PC-9 (cell line): ENCODE measurements around the gene PLAAT3. TPM values are rescaled to one million over a fixed set of nuclear protein-coding genes. Genes with fewer than 3 reads are reported as not detected.
A peak's percentile ranks its signal among the peaks of the same experiment; 100 is the strongest.

Experiments
- BruUV-seq: library from RNA; stranded (reverse); fragments of 400-500 nt; replicated peaks from 2 replicates; lab custom pipeline; 2021; lab: Mats Ljungman, UMichigan
- CTCF ChIA-PET: fragments of 300-600 bp; sonication (Branson Sonifier 250); formaldehyde crosslinking; loops from one replicate; lab custom pipeline; 2022; ENCODE audit warnings: antibody characterized with exemption; lab: Charles Lee
- POLR2A ChIA-PET: fragments of 300-600 bp; sonication (Branson Sonifier 250); formaldehyde crosslinking; loops from one replicate; lab custom pipeline; 2022; ENCODE audit warnings: antibody characterized with exemption; ENCODE audit not compliant: unreplicated experiment; lab: Charles Lee
- DNase-seq, 2 experiments: peaks; one replicate each; pipeline versions ENCODE4 v3.0.0 to v3.0.0-alpha.2; 2015 to 2022; ENCODE audit warnings: mixed read lengths in 1 of 2
- H2AFZ ChIP-seq: fragments of 200-600 bp; sonication (generic); 2 replicates; pipeline ENCODE4 v1.8.1; 2017; ENCODE audit warnings: antibody characterized with exemption
- H3F3A ChIP-seq: fragments of 200-600 bp; sonication (generic); 2 replicates; pipeline ENCODE4 v1.8.1; 2017; ENCODE audit warnings: antibody characterized with exemption, mild to moderate bottlenecking, low read depth; ENCODE audit not compliant: insufficient read depth
- H3K27ac ChIP-seq: fragments of 200-600 bp; sonication (generic); 2 replicates; pipeline ENCODE4 v1.6.1; 2016; ENCODE audit warnings: mixed run types
- H3K27me3 ChIP-seq: fragments of 200-600 bp; sonication (generic); 2 replicates; pipeline ENCODE4 v1.6.1; 2016; ENCODE audit warnings: low read depth, mixed run types; ENCODE audit not compliant: insufficient read depth
- H3K36me3 ChIP-seq: fragments of 200-600 bp; sonication (generic); 2 replicates; pipeline ENCODE4 v1.6.1; 2016; ENCODE audit warnings: low read depth, mixed run types
- H3K4me1 ChIP-seq: fragments of 200-600 bp; sonication (generic); replicated peaks from 2 replicates; pipeline ENCODE4 v1.6.1; 2016; ENCODE audit warnings: mixed run types; ENCODE audit not compliant: insufficient read depth
- H3K4me2 ChIP-seq: fragments of 200-600 bp; sonication (generic); 2 replicates; pipeline ENCODE4 v1.6.1; 2017; ENCODE audit warnings: mixed run types
- H3K4me3 ChIP-seq: fragments of 200-600 bp; sonication (generic); 2 replicates; pipeline ENCODE4 v1.6.1; 2016; ENCODE audit warnings: mixed run types
- H3K79me2 ChIP-seq: fragments of 200-600 bp; sonication (generic); 2 replicates; pipeline ENCODE4 v1.6.1; 2017; ENCODE audit warnings: low read depth, mixed run types
- H3K9me2 ChIP-seq: fragments of 200-600 bp; sonication (generic); 2 replicates; pipeline ENCODE4 v1.8.1; 2017; ENCODE audit warnings: mild to moderate bottlenecking; ENCODE audit not compliant: insufficient read depth
- H3K9me3 ChIP-seq: fragments of 200-600 bp; sonication (generic); 2 replicates; pipeline ENCODE4 v1.8.1; 2016; ENCODE audit warnings: low read depth; ENCODE audit not compliant: insufficient read depth
- H4K20me1 ChIP-seq: fragments of 200-600 bp; sonication (generic); 2 replicates; pipeline ENCODE4 v1.8.1; 2017; ENCODE audit not compliant: insufficient read depth
- CTCF ChIP-seq: fragments of 200-600 bp; sonication (generic); conservative IDR thresholded peaks from 2 replicates; pipeline ENCODE4 v1.6.1; 2017; ENCODE audit warnings: mixed run types, antibody characterized with exemption, mild to moderate bottlenecking, moderate library complexity
- EZH2 ChIP-seq: fragments of 200-600 bp; sonication (generic); IDR thresholded peaks from 2 replicates; pipeline ENCODE4 v1.8.0; 2017; ENCODE audit warnings: antibody characterized with exemption, low read depth
- intact Hi-C: fragments of 100-400 bp; cut with micrococcal nuclease; formaldehyde crosslinking; loops from one replicate; pipeline ENCODE4 v1.10.0; 2022; ENCODE audit not compliant: unreplicated experiment
- total RNA-seq: library from RNA; stranded (reverse); gene quantifications from 2 replicates; pipeline ENCODE4 v1.2.3, GENCODE V29; 2021

Gene PLAAT3
- total RNA-seq, 1 experiment from 2014 or later, result 240 TPM

GRCh38 chr11:63610604-63611394 is 3.4 kb downstream of the PLAAT3 start:
- Histone ChIP-seq H3K4me2 (peak overlapping the region; percentile 79), H3K9me2 (no peaks in the 10 kb centered on the region), H3K27me3 (no peaks in the 10 kb centered on the region), H3K79me2 (peaks cover 64% of the 10 kb centered on the region), H3F3A (peaks cover 57% of the 10 kb centered on the region; the same call in 1 of the 2 replicates), H3K36me3 (no peaks in the 10 kb centered on the region), H3K27ac (peak overlapping the region; percentile 89), H4K20me1 (no peaks in the 10 kb centered on the region), H2AFZ (no peak overlapping the region), H3K4me3 (peak overlapping the region; percentile 74; the same call in 1 of the 2 replicates), H3K4me1 (peaks cover 64% of the 10 kb centered on the region), H3K9me3 (no peaks in the 10 kb centered on the region)
- DNase-seq, result peak in 1 of 2 experiments; percentile 53
- no TSS peak for BruUV-seq
- ChIA-PET POLR2A (no interaction called here), CTCF (no interaction called here)
- intact Hi-C loops, result loop anchor here (2.0 kb wide), 1 partner anchor 80 kb away; no protein-coding TSS in a partner anchor
- TF ChIP-seq EZH2 (no peak), CTCF (no peak)

- H3K27ac ChIP-seq, result peak overlapping the region; percentile 89
- H2AFZ ChIP-seq, result 0 out of 2 replicates have a peak overlapping the region, but pooled peaks have one; percentile 30
- peak in 1 of 2 experiments; percentile 17 for DNase-seq
- peaks cover 64% of the 10 kb centered on the region for H3K4me1 ChIP-seq
- intact Hi-C loops, result loop anchor here (2.0 to 5.0 kb wide), 2 partner anchors 62 to 79 kb away; partner anchors contain the start of gene ATL3
- H3K79me2 ChIP-seq, result peaks cover 70% of the 10 kb centered on the region
- H3K4me2 ChIP-seq, result peak overlapping the region; percentile 79
- H3K9me2 ChIP-seq, result no peaks in the 10 kb centered on the region
- ChIA-PET CTCF (interaction anchor here (0.5 kb wide), 1 partner anchor 46 kb away, joined by 9 read pairs; no protein-coding TSS in a partner anchor), POLR2A (no interaction called here)
- no peaks in the 10 kb centered on the region for H3K36me3 ChIP-seq
- TF ChIP-seq CTCF (no peak), EZH2 (no peak)
- H3F3A ChIP-seq, result peaks cover 52% of the 10 kb centered on the region; the same call in 1 of the 2 replicates
- no peaks in the 10 kb centered on the region for H3K27me3 ChIP-seq
- BruUV-seq, result no TSS peak
- peak overlapping the region; percentile 74; the same call in 1 of the 2 replicates for H3K4me3 ChIP-seq
- H3K9me3 ChIP-seq, result no peaks in the 10 kb centered on the region
- H4K20me1 ChIP-seq, result no peaks in the 10 kb centered on the region
Observed at GRCh38 chr11:63609971-63610580, 4.2 kb downstream of the PLAAT3 start.

GRCh38 chr11:63609536-63609935 is 4.7 kb downstream of the PLAAT3 start:
- peak overlapping the region; percentile 89 for H3K27ac ChIP-seq
- H3F3A ChIP-seq, result peaks cover 50% of the 10 kb centered on the region; the same call in 1 of the 2 replicates
- peak overlapping the region; percentile 79 for H3K4me2 ChIP-seq
- ChIA-PET CTCF (interaction anchor here (0.5 to 0.7 kb wide), 2 partner anchors 45 to 46 kb away, joined by 4 to 9 read pairs; no protein-coding TSS in a partner anchor), POLR2A (no interaction called here)
- H3K4me1 ChIP-seq, result peaks cover 64% of the 10 kb centered on the region
- DNase-seq, result peak; percentile 53 to 68
- H3K9me2 ChIP-seq, result no peaks in the 10 kb centered on the region
- TF ChIP-seq EZH2, result no peak
- TF ChIP-seq CTCF, result no peak
- intact Hi-C loops, result loop anchor here (5.0 kb wide), 1 partner anchor 63 kb away; the partner anchor contains the start of gene ATL3
- no peaks in the 10 kb centered on the region for H4K20me1 ChIP-seq
- H3K4me3 ChIP-seq, result peak overlapping the region; percentile 33; the same call in 1 of the 2 replicates
- H3K27me3 ChIP-seq, result no peaks in the 10 kb centered on the region
- 0 out of 2 replicates have a peak overlapping the region, but pooled peaks have one; percentile 30 for H2AFZ ChIP-seq
- BruUV-seq, result no TSS peak
- H3K9me3 ChIP-seq, result no peaks in the 10 kb centered on the region
- H3K36me3 ChIP-seq, result no peaks in the 10 kb centered on the region
- H3K79me2 ChIP-seq, result peaks cover 76% of the 10 kb centered on the region
